Gastrocnemius medialis (tissue), 4 donors: ENCODE results near the gene CAPZB.

Source experiments
- CTCF ChIP-seq, 5 experiments: fragments of 450-650 bp in 3 of 5; fragments of 200-600 bp in 2 of 5; sonication (generic) in 2 of 5; IDR thresholded peaks in 4 of 5; conservative IDR thresholded peaks in 1 of 5; 1 replicate in 4 of 5; 2 replicates in 1 of 5; pipeline ENCODE4 v1.5.1; 2016 to 2019; ENCODE audit warnings: antibody characterized with exemption in 5 of 5, mild to moderate bottlenecking in 3 of 5, moderate library complexity in 3 of 5
- POLR2A ChIP-seq, 2 donors: fragments of 450-650 bp; IDR thresholded peaks; one replicate each; pipeline ENCODE4 v1.6.1; 2017; ENCODE audit warnings: antibody characterized with exemption in 2 of 2, mild to moderate bottlenecking in 2 of 2, moderate library complexity in 2 of 2

GRCh38 chr1:19495799-19496526 is 10.6 kb upstream of the CAPZB start:
- TF ChIP-seq CTCF (IDR thresholded peaks at IDR 0.05 in 4 of 5, conservative IDR thresholded peaks at IDR 0.05 in 1 of 5) (no peak), POLR2A (IDR thresholded peaks at IDR 0.05) (no peak)
